ENCODE data around the gene CHST11. TPM values are rescaled to one million over a fixed set of nuclear protein-coding genes. Genes with fewer than 3 reads are reported as not detected.

The CHST11 gene
- total and polyA plus RNA-seq, 9 of the 15 experiments (the other 6 are each of a cell fraction or from before 2014, with no cell fraction given): 2.3 to 38.7 (median 15.0) TPM

DNA sequence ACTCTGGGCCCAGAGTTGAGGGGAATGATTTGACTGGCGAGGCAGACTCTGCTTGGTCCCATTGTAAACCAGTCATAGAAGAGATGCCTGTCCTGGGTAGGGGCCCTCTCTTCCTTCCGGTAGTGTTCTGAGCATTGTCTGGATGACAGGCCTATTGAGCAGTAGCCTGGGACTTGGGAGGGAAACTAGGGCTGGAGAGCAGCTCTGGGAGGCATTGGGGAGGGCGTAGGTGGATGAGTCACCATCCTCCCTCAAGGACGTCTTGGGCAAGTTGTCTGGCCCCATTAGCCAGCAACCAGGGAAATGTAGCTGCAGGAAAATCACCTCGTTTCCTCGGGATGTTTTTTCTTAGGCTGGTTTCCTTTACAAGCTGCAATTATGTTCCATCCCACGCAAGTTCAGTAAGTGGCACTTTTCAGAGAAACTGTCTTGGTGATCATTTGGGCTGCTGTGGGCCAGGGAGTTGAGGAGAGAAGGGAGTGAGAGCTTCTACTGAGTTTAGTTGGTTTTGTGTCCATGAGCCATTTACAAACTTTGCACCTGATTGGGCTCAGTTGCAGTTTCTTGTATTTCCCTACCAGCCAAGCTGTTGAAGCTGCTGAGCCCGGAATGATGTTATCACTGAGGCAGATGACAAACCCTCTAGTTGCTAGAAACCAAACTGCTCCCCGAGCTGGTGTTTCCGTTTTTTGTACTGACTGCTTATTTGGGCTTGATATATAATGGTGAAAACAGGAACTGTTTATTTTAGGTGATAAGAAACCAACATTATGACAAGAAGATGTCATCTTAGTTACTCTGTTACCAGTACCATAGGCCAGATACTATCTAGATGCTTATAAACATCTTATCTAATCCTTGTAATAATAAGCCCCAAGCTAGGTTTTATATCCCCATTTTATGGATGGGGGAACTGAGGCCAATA, 147.6 kb downstream of the CHST11 start (continued):
- TF ChIP-seq ZNF444 (CRISPR knock-in tag; IDR thresholded peaks at IDR 0.05): no peak
- TF ChIP-seq, protein P1, sequence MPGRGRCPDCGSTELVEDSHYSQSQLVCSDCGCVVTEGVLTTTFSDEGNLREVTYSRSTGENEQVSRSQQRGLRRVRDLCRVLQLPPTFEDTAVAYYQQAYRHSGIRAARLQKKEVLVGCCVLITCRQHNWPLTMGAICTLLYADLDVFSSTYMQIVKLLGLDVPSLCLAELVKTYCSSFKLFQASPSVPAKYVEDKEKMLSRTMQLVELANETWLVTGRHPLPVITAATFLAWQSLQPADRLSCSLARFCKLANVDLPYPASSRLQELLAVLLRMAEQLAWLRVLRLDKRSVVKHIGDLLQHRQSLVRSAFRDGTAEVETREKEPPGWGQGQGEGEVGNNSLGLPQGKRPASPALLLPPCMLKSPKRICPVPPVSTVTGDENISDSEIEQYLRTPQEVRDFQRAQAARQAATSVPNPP (IDR thresholded peaks at IDR 0.05; ENCODE audit: borderline replicate concordance, insufficient read depth, insufficient read length): no peak
- no peak for TF ChIP-seq ZNF507 (tag; conservative IDR thresholded peaks at IDR 0.05)
- TF ChIP-seq THRAP3 (IDR thresholded peaks at IDR 0.05; ENCODE audit: borderline replicate concordance): no peak
- TF ChIP-seq, protein P2, sequence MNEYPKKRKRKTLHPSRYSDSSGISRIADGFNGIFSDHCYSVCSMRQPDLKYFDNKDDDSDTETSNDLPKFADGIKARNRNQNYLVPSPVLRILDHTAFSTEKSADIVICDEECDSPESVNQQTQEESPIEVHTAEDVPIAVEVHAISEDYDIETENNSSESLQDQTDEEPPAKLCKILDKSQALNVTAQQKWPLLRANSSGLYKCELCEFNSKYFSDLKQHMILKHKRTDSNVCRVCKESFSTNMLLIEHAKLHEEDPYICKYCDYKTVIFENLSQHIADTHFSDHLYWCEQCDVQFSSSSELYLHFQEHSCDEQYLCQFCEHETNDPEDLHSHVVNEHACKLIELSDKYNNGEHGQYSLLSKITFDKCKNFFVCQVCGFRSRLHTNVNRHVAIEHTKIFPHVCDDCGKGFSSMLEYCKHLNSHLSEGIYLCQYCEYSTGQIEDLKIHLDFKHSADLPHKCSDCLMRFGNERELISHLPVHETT (CRISPR knock-in tag; conservative IDR thresholded peaks at IDR 0.05 in 1 of 2, IDR thresholded peaks at IDR 0.05 in 1 of 2): peak in 1 of 2 experiments; percentile 52; a peak in 1 of 4 replicates
- TF ChIP-seq, protein P3, sequence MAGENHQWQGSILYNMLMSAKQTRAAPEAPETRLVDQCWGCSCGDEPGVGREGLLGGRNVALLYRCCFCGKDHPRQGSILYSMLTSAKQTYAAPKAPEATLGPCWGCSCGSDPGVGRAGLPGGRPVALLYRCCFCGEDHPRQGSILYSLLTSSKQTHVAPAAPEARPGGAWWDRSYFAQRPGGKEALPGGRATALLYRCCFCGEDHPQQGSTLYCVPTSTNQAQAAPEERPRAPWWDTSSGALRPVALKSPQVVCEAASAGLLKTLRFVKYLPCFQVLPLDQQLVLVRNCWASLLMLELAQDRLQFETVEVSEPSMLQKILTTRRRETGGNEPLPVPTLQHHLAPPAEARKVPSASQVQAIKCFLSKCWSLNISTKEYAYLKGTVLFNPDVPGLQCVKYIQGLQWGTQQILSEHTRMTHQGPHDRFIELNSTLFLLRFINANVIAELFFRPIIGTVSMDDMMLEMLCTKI (IDR thresholded peaks at IDR 0.05; ENCODE audit: partially characterized antibody): no peak
- TF ChIP-seq BDP1 (IDR thresholded peaks at IDR 0.05; ENCODE audit: insufficient read depth, insufficient read length): no peak
- TF ChIP-seq, protein P4, sequence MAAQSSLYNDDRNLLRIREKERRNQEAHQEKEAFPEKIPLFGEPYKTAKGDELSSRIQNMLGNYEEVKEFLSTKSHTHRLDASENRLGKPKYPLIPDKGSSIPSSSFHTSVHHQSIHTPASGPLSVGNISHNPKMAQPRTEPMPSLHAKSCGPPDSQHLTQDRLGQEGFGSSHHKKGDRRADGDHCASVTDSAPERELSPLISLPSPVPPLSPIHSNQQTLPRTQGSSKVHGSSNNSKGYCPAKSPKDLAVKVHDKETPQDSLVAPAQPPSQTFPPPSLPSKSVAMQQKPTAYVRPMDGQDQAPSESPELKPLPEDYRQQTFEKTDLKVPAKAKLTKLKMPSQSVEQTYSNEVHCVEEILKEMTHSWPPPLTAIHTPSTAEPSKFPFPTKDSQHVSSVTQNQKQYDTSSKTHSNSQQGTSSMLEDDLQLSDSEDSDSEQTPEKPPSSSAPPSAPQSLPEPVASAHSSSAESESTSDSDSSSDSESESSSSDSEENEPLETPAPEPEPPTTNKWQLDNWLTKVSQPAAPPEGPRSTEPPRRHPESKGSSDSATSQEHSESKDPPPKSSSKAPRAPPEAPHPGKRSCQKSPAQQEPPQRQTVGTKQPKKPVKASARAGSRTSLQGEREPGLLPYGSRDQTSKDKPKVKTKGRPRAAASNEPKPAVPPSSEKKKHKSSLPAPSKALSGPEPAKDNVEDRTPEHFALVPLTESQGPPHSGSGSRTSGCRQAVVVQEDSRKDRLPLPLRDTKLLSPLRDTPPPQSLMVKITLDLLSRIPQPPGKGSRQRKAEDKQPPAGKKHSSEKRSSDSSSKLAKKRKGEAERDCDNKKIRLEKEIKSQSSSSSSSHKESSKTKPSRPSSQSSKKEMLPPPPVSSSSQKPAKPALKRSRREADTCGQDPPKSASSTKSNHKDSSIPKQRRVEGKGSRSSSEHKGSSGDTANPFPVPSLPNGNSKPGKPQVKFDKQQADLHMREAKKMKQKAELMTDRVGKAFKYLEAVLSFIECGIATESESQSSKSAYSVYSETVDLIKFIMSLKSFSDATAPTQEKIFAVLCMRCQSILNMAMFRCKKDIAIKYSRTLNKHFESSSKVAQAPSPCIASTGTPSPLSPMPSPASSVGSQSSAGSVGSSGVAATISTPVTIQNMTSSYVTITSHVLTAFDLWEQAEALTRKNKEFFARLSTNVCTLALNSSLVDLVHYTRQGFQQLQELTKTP (IDR thresholded peaks at IDR 0.05; ENCODE audit: low read depth in 1 of 2, partially characterized antibody in 2 of 2): peak; percentile 41 to 77
- TF ChIP-seq, protein P5, sequence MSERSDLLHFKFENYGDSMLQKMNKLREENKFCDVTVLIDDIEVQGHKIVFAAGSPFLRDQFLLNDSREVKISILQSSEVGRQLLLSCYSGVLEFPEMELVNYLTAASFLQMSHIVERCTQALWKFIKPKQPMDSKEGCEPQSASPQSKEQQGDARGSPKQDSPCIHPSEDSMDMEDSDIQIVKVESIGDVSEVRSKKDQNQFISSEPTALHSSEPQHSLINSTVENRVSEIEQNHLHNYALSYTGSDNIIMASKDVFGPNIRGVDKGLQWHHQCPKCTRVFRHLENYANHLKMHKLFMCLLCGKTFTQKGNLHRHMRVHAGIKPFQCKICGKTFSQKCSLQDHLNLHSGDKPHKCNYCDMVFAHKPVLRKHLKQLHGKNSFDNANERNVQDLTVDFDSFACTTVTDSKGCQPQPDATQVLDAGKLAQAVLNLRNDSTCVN (CRISPR knock-in tag; IDR thresholded peaks at IDR 0.05): no peak
